Epithelial cell of alveolus of lung (primary cell): Measurements from ENCODE around the gene PUDP. TPM values are rescaled to one million over a fixed set of nuclear protein-coding genes. Genes with fewer than 3 reads are reported as not detected.

Source experiments
- total RNA-seq: library from RNA; depleted of rRNA; stranded (reverse); fragments of >200 nt; gene quantifications from 2 replicates; pipeline ENCODE4 v1.2.1, GENCODE V29; 2015

The PUDP gene
- 11.6 and 22.9 TPM in 2 replicates for total RNA-seq

DNA sequence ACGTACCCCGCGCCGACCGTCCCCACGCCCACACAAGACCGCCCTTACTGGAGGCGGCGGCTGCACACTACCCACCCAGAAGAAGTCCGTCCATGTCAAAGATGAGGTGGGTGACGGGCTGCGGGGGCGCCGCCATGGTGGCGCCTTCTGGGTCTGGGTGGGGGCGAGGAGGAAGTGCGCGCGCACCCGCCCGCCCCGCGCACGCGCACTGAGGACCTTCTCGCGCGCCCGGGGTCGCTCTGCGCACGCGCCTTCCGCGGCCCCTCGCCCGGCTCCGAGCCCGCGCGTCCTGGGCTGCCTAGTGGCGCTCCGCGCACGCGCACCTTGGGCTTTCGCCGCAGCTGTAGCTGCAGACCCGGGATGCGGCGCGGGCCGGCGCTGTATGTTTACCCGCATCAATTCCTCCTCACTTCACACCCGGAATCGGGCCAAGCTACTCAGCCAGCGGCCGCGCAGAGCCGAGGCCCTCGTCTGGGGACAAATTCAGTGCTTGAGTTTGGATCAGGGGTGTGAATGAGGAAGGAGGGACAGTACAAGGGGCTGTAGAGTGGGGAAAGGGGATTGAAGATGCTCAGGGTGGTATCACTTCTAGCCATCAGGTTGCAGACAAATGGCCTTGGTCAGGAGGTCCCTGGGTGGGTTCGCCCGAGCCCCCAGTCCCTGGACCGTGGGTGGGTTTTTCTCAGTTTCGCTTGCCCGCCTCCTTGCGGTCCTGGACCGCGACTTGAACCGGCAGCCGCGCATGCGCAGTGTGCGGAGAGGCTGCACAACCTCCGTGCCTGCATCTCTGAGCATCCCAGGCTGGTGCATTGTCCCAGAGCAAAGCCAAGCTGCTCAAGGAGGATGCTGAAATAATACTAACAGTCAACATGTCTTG, at the start of gene PUDP:
PUDP (minus strand) TSS at position 176 of the 877 bp plus-strand sequence; CDS start at position 136, 40 bp downstream.

DNA sequence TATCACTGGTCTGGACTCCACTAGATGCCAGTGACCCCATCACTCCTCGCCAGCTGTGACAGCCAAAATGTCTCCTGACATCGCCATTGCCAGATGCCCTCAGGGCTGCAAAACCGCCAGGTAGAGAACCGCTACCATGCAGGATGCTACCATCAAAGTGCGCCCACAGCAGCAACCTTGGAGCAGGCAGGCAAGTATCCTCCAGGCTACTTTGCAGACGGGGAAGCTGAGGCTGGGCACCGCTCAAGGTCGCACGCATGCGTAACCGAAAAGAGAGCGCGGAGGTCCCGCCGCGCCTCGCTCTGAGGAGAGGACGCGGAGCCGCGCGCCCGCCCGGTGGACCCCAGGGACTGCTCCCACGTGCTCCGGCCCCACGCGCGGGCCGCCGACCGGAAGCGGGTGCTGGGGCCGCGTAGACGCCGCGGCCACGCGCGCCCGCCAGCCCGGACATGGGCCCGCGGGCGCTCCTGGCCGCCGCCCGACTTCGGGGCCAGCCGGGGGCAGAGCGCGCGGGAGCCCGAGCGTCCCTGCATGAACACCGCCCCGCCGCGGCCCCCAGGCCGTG, 458 bp downstream of the PUDP start, which contains the start of gene STS:
STS (plus strand) TSS at position 300 of the 565 bp plus-strand sequence. CDS start 105,488 bp downstream, outside the sequence.

Other genes starting within 250 kb of the PUDP start
- 1.3 and 1.7 TPM in 2 replicates for gene STS, start 441 bp downstream of the PUDP start, total RNA-seq